GM23338 (cell line): ENCODE measurements around the gene GPC6.

Experiments used
- CREB1 ChIP-seq: fragments of 250-450 bp; sonication (Bioruptor Pico); IDR thresholded peaks from 2 replicates; pipeline ENCODE4 v1.5.0; 2020; ENCODE audit warnings: low read depth, mild to moderate bottlenecking, moderate library complexity
- CTCF ChIP-seq, 2 experiments: fragments of 200-600 bp in 1 of 2; sonication (generic) in 1 of 2; conservative IDR thresholded peaks; 2 replicates each; pipeline versions ENCODE4 v1.5.1 to v1.6.1; 2016 to 2017; ENCODE audit warnings: antibody characterized with exemption in 2 of 2, low read depth in 2 of 2, mild to moderate bottlenecking in 2 of 2, moderate library complexity in 1 of 2
- EZH2 ChIP-seq: fragments of 200-600 bp; sonication (generic); IDR thresholded peaks from one replicate; pipeline ENCODE4 v1.8.0; 2017; ENCODE audit warnings: antibody characterized with exemption, mild to moderate bottlenecking, low read depth; ENCODE audit not compliant: unreplicated experiment
- EZH2phosphoT487 ChIP-seq: fragments of 200-600 bp; sonication (generic); IDR thresholded peaks from one replicate; pipeline ENCODE4 v1.8.1; 2018; ENCODE audit warnings: antibody characterized with exemption; ENCODE audit not compliant: unreplicated experiment
- NANOG ChIP-seq: IDR thresholded peaks from 2 replicates; pipeline ENCODE4 v1.6.1; 2016; ENCODE audit warnings: antibody characterized with exemption, borderline replicate concordance
- POLR2AphosphoS5 ChIP-seq: IDR thresholded peaks from 2 replicates; pipeline ENCODE4 v1.6.1; 2016; ENCODE audit warnings: antibody characterized with exemption, low read depth
- REST ChIP-seq: IDR thresholded peaks from one replicate; pipeline ENCODE4 v1.6.1; 2018; ENCODE audit warnings: antibody characterized with exemption; ENCODE audit not compliant: unreplicated experiment
- ZNF114 ChIP-seq: fragments of 250-450 bp; sonication (Bioruptor Pico); IDR thresholded peaks from 2 replicates; pipeline ENCODE4 v1.5.0; 2020; ENCODE audit warnings: mild to moderate bottlenecking, moderate library complexity

- TF ChIP-seq EZH2 (no peak), POLR2AphosphoS5 (no peak), REST (no peak), CTCF (conservative IDR thresholded peaks at IDR 0.05; ENCODE audit: low read depth in 2 of 2) (no peak), ZNF114 (CRISPR knock-in tag) (no peak), CREB1 (CRISPR knock-in tag) (no peak), EZH2phosphoT487 (no peak), NANOG (no peak)
Measured at GRCh38 chr13:93430381-93430780, 203.8 kb downstream of the GPC6 start.
